Eye (tissue), 1 donor: Measurements from ENCODE around the gene GNL1.
A peak's percentile ranks its signal among the peaks of the same experiment; 100 is the strongest.

Experiments used
- DNase-seq: peaks from one replicate; pipeline ENCODE4 v3.0.0-alpha.2; 2015

Gene GNL1

GRCh38 chr6:30556066-30556905 is at the start of gene GNL1:
Gene GNL1 (minus strand): TSS chr6:30556489. CDS start chr6:30556203, 286 bp downstream.
- DNase-seq, result peak; percentile 96

GRCh38 chr6:30603961-30604360 is 47.7 kb upstream of the GNL1 start:
- no peak for DNase-seq

- DNase-seq, result no peak
Measured at GRCh38 chr6:30601815-30602641, 45.7 kb upstream of the GNL1 start.

GRCh38 chr6:30601436-30601814 is 45.1 kb upstream of the GNL1 start:
- no peak for DNase-seq

- no peak for DNase-seq
Measured at GRCh38 chr6:30600451-30600961, 44.2 kb upstream of the GNL1 start.

GRCh38 chr6:30599625-30600324 is 43.5 kb upstream of the GNL1 start:
- DNase-seq, result no peak

GRCh38 chr6:30598912-30599624 is 42.8 kb upstream of the GNL1 start:
- DNase-seq, result no peak

GRCh38 chr6:30597315-30598144 is 41.2 kb upstream of the GNL1 start:
- peak; percentile 92 for DNase-seq

- DNase-seq, result no peak
Measured at GRCh38 chr6:30592287-30592686, 36.0 kb upstream of the GNL1 start.

GRCh38 chr6:30591008-30591407 is 34.7 kb upstream of the GNL1 start:
- DNase-seq, result no peak

GRCh38 chr6:30590509-30590908 is 34.2 kb upstream of the GNL1 start:
- no peak for DNase-seq

GRCh38 chr6:30589754-30590358 is 33.6 kb upstream of the GNL1 start:
- no peak for DNase-seq

GRCh38 chr6:30583921-30584320 is 27.6 kb upstream of the GNL1 start:
- DNase-seq, result no peak

- DNase-seq, result no peak
Measured at GRCh38 chr6:30578051-30578450, 21.8 kb upstream of the GNL1 start.

GRCh38 chr6:30573113-30573512 is 16.8 kb upstream of the GNL1 start:
- DNase-seq, result no peak

- no peak for DNase-seq
Measured at GRCh38 chr6:30572148-30572547, 15.9 kb upstream of the GNL1 start.

GRCh38 chr6:30571762-30572082 is 15.4 kb upstream of the GNL1 start:
- DNase-seq, result no peak

GRCh38 chr6:30571075-30571761 is 14.9 kb upstream of the GNL1 start, which contains the start of gene ABCF1:
Gene ABCF1 (plus strand): TSS chr6:30571442. CDS start chr6:30571488, 46 bp downstream.
- peak; percentile 99 for DNase-seq

GRCh38 chr6:30570740-30571074 is 14.4 kb upstream of the GNL1 start:
- no peak for DNase-seq

GRCh38 chr6:30570263-30570662 is 14.0 kb upstream of the GNL1 start:
- no peak for DNase-seq

- no peak for DNase-seq
Measured at GRCh38 chr6:30568245-30568644, 12.0 kb upstream of the GNL1 start.
